Measurements from ENCODE around the gene USP46. TPM values are rescaled to one million over a fixed set of nuclear protein-coding genes. Genes with fewer than 3 reads are reported as not detected.

Gene USP46
- total and polyA plus RNA-seq, 12 donors, result 4.8 to 113 (median 65.8) TPM

- Histone ChIP-seq H3K27ac (no peak overlapping the region), H3K9me3 (no peaks in the 10 kb centered on the region), H3K27me3 (no peaks in the 10 kb centered on the region), H3K36me3 (peaks cover 0 to 46% (median 23%) of the 10 kb centered on the region in 9 donors), H3K4me1 (peaks cover 0 to 37% (median 9%) of the 10 kb centered on the region in 9 donors), H3K4me3 (no peak overlapping the region)
- no peak for ATAC-seq
- TF ChIP-seq CTCF (IDR thresholded peaks at IDR 0.05), result no peak
- intact Hi-C loops (cut with DNase I), result loop anchor here in 2 of 10 donors (10.0 kb wide), 2 partner anchors 47 to 53 kb away; no protein-coding TSS in a partner anchor
- no peak for DNase-seq
- 81 to 85% methylated on average over 3 of the region's 3 CpGs for WGBS, 2 donors
Observed at GRCh38 chr4:52592287-52592686, 66.8 kb downstream of the USP46 start.

- ATAC-seq, result peak in 6 of 8 donors; percentile 10 to 72 (median 50)
- H3K27me3 ChIP-seq, result no peaks in the 10 kb centered on the region
- peaks cover 0 to 18% (median 0%) of the 10 kb centered on the region in 9 donors for H3K36me3 ChIP-seq
- peaks cover 0 to 47% (median 16%) of the 10 kb centered on the region in 9 donors for H3K4me1 ChIP-seq
- no peak overlapping the region for H3K4me3 ChIP-seq
- DNase-seq, result no peak
- intact Hi-C loops (cut with DNase I), result loop anchor here in 4 of 10 donors (2.0 to 5.0 kb wide), 4 partner anchors 42 to 123 kb away; partner anchors contain the start of gene USP46 (in 3 of the 4)
- H3K9me3 ChIP-seq, result no peaks in the 10 kb centered on the region
- no peak for TF ChIP-seq CTCF (IDR thresholded peaks at IDR 0.05)
- H3K27ac ChIP-seq, result peak overlapping the region in 8 of 10 donors; percentile 31 to 90 (median 86)
- 49 to 52% methylated on average over 13 of the region's 13 CpGs for WGBS, 2 donors
Observed at GRCh38 chr4:52588771-52589591, 70.1 kb downstream of the USP46 start.

- Histone ChIP-seq H3K36me3 (peaks cover 0 to 13% (median 0%) of the 10 kb centered on the region in 9 donors), H3K4me3 (no peak overlapping the region), H3K4me1 (peaks cover 0 to 44% (median 16%) of the 10 kb centered on the region in 9 donors), H3K27me3 (no peaks in the 10 kb centered on the region), H3K27ac (peak overlapping the region in 8 of 10 donors; percentile 31 to 90 (median 86)), H3K9me3 (no peaks in the 10 kb centered on the region)
- DNase-seq, result peak; percentile 24 to 51
- ATAC-seq, result peak; percentile 23 to 70 (median 64)
- peak; percentile 24 to 67 (median 59) for TF ChIP-seq CTCF (IDR thresholded peaks at IDR 0.05)
- 49 to 52% methylated on average over 2 of the region's 2 CpGs for WGBS, 2 donors
- intact Hi-C loops (cut with DNase I), result loop anchor here in 4 of 10 donors (2.0 to 5.0 kb wide), 4 partner anchors 41 to 124 kb away; partner anchors contain the start of gene USP46 (in 3 of the 4)
Observed at GRCh38 chr4:52588097-52588496, 71.0 kb downstream of the USP46 start.

GRCh38 chr4:52586069-52586468 lies 73.0 kb downstream of the USP46 start:
- intact Hi-C loops (cut with DNase I), result loop anchor here in 3 of 10 donors (5.0 kb wide), 3 partner anchors 39 to 126 kb away; partner anchors contain the start of gene USP46 (in 3 of the 3)
- ATAC-seq (peak; percentile 63 to 89 (median 78)), DNase-seq (no peak)
- H3K9me3 ChIP-seq, result no peaks in the 10 kb centered on the region
- WGBS, 2 donors, result 12 to 17% methylated on average over 3 of the region's 3 CpGs
- peak overlapping the region; percentile 26 to 90 (median 80) for H3K27ac ChIP-seq
- TF ChIP-seq CTCF (IDR thresholded peaks at IDR 0.05), result no peak
- no peaks in the 10 kb centered on the region for H3K36me3 ChIP-seq
- H3K4me1 ChIP-seq, result peaks cover 0 to 45% (median 16%) of the 10 kb centered on the region in 9 donors
- H3K27me3 ChIP-seq, result no peaks in the 10 kb centered on the region
- no peak overlapping the region for H3K4me3 ChIP-seq
